Neural crest cell (in vitro differentiated cells): ENCODE measurements around the gene SPA17. TPM values are rescaled to one million over a fixed set of nuclear protein-coding genes. Genes with fewer than 3 reads are reported as not detected.

Experiments used
- DNase-seq: peaks from one replicate; pipeline ENCODE4 v3.0.0; 2021; ENCODE audit warnings: low read depth, mixed read lengths, low spot score
- H3K27ac Mint-ChIP-seq: one replicate; pipeline ENCODE4 v1.8.0; 2021; ENCODE audit warnings: mild to moderate bottlenecking, mixed read lengths; ENCODE audit not compliant: unreplicated experiment
- H3K27me3 Mint-ChIP-seq: 2 replicates; pipeline ENCODE4 v1.8.0; 2021; ENCODE audit warnings: low read depth, mild to moderate bottlenecking, mixed read lengths
- H3K36me3 Mint-ChIP-seq: 2 replicates; pipeline ENCODE4 v1.8.0; 2021; ENCODE audit warnings: low read depth, mild to moderate bottlenecking, mixed read lengths
- H3K4me1 Mint-ChIP-seq: 2 replicates; pipeline ENCODE4 v1.8.0; 2021; ENCODE audit warnings: mixed read lengths
- H3K4me3 Mint-ChIP-seq: one replicate; pipeline ENCODE4 v1.8.0; 2021; ENCODE audit warnings: mild to moderate bottlenecking, mixed read lengths
- H3K9me3 Mint-ChIP-seq: 2 replicates; pipeline ENCODE4 v1.8.0; 2021; ENCODE audit warnings: mixed read lengths
- CTCF ChIP-seq: fragments of 200-600 bp; sonication (generic); conservative IDR thresholded peaks from 2 replicates; pipeline ENCODE4 v1.5.0; 2021; ENCODE audit warnings: antibody characterized with exemption, mild to moderate bottlenecking
- total RNA-seq: library from RNA; stranded (reverse); gene quantifications from 2 replicates; pipeline ENCODE4 v1.2.1, GENCODE V29; 2021

The SPA17 gene
- total RNA-seq, 1 donor from 2014 or later, result 18.2 TPM

DNA sequence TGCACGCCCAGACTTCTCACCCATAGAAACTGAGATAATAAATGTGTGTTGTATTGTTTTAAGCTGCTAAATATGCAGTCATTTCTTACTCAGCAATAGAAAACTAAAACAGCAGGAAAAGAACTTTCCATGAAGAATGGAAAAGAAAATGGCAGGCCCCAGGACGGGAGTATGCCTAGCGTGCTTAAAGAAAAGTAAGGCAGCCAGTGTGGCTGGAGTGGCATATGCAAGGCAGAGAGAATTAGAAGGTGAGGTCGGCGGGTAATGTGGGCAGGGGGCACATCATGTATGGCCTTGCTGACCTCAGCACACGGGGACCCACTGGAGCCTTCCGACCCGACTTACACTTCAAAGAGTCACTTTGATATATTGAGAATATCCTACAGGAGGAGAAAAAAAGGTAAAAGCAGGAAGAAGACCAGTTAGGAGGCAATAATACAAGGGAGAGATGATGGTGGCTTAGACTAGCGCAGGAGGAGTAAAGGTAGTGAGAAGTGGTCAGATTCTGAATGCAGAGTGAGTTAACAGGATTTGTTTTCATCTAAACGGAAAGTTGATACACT, 30.6 kb upstream of the SPA17 start:
- H3K27ac Mint-ChIP-seq, result no peak overlapping the region
- H3K27me3 Mint-ChIP-seq, result no peaks in the 10 kb centered on the region
- peaks cover 11% of the 10 kb centered on the region for H3K4me1 Mint-ChIP-seq
- peaks cover 6% of the 10 kb centered on the region for H3K36me3 Mint-ChIP-seq
- H3K9me3 Mint-ChIP-seq, result no peaks in the 10 kb centered on the region
- no peak for DNase-seq
- no peak for TF ChIP-seq CTCF
- H3K4me3 Mint-ChIP-seq, result no peak overlapping the region

GRCh38 chr11:124643605-124644425, 29.9 kb upstream of the SPA17 start:
- H3K27ac Mint-ChIP-seq, result no peak overlapping the region
- no peaks in the 10 kb centered on the region for H3K27me3 Mint-ChIP-seq
- H3K4me3 Mint-ChIP-seq, result no peak overlapping the region
- no peak for TF ChIP-seq CTCF
- DNase-seq, result no peak
- H3K36me3 Mint-ChIP-seq, result peaks cover 3% of the 10 kb centered on the region
- H3K4me1 Mint-ChIP-seq, result peaks cover 5% of the 10 kb centered on the region
- H3K9me3 Mint-ChIP-seq, result no peaks in the 10 kb centered on the region

DNA sequence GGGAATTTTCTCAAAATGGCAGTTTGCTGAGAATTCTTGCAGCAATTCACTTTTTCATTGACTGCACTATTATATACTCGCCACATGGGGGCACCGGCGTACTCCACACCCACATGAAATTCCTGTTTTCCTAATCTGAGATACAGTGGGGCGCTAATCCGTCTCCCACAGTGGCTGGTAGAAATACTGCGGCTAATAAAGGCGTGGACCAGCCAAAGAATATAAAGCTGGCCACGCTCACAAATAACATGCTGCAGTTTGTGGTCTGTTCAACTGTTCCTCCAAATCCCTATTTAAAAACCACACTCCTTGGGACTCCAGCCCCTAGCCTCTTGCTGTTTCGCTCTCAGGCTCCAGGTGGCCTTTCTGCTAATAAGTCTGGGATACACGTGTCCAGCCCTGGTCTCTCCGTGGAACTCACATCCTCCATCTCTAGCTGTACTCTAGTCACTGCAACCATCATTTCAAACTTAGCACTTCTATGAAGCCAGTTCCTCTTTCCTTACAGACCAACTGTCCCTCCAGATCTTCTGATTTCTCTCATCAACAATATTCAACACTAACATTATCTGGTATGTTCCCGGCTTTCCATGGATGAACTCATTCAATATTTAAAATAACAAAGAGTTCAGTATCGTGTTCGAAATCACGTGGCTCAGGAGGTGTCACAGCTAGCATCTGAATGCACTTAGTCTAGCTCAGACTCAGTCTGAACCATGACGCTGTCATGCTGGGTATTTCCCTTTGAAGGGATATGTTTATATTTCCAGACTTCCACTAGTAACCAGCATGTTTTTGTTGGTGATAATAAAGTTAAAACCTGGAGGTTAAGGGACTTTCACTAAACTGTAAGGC, 29.1 kb upstream of the SPA17 start:
- H3K27me3 Mint-ChIP-seq, result no peaks in the 10 kb centered on the region
- TF ChIP-seq CTCF, result peak; percentile 88
- H3K27ac Mint-ChIP-seq, result no peak overlapping the region
- H3K4me3 Mint-ChIP-seq, result no peak overlapping the region
- peaks cover 3% of the 10 kb centered on the region for H3K36me3 Mint-ChIP-seq
- peaks cover 5% of the 10 kb centered on the region for H3K4me1 Mint-ChIP-seq
- no peaks in the 10 kb centered on the region for H3K9me3 Mint-ChIP-seq
- DNase-seq, result peak; percentile 63

- DNase-seq, result no peak
- Mint-ChIP-seq H3K4me1 (peaks cover 5% of the 10 kb centered on the region), H3K9me3 (no peaks in the 10 kb centered on the region), H3K36me3 (no peaks in the 10 kb centered on the region), H3K27ac (no peak overlapping the region), H3K27me3 (no peaks in the 10 kb centered on the region), H3K4me3 (no peak overlapping the region)
- TF ChIP-seq CTCF, result no peak
Measured at GRCh38 chr11:124646148-124646547, 27.6 kb upstream of the SPA17 start.

GRCh38 chr11:124648610-124649009, 25.1 kb upstream of the SPA17 start:
- Mint-ChIP-seq H3K27ac (no peak overlapping the region), H3K4me3 (no peak overlapping the region), H3K27me3 (no peaks in the 10 kb centered on the region), H3K36me3 (no peaks in the 10 kb centered on the region), H3K4me1 (peaks cover 5% of the 10 kb centered on the region), H3K9me3 (no peaks in the 10 kb centered on the region)
- TF ChIP-seq CTCF, result no peak
- DNase-seq, result no peak
